ENCODE data around the gene CST5. TPM values are rescaled to one million over a fixed set of nuclear protein-coding genes. Genes with fewer than 3 reads are reported as not detected.

The CST5 gene
- total and polyA plus RNA-seq, 7 donors, result not detected

- Histone ChIP-seq H3K36me3 (ENCODE audit: insufficient read depth in 1 of 2, low read depth in 1 of 2) (no peaks in the 10 kb centered on the region), H3K4me1 (no peaks in the 10 kb centered on the region), H3K27ac (no peak overlapping the region), H3K4me3 (no peak overlapping the region), H3K9me3 (peaks cover 4% of the 10 kb centered on the region), H3K27me3 (ENCODE audit: insufficient read depth in 3 of 3, low read length in 2 of 3) (no peaks in the 10 kb centered on the region)
- DNase-seq (no peak), ATAC-seq (no peak)
- WGBS, 3 donors, result 42 to 56% (median 53%) methylated on average over 7 to 9 of the region's 9 CpGs
- TF ChIP-seq CTCF (IDR thresholded peaks at IDR 0.05), result no peak
- intact Hi-C loops (cut with DNase I), result no loop called here
Observed at GRCh38 chr20:23857962-23858595, 21.5 kb downstream of the CST5 start.

DNA sequence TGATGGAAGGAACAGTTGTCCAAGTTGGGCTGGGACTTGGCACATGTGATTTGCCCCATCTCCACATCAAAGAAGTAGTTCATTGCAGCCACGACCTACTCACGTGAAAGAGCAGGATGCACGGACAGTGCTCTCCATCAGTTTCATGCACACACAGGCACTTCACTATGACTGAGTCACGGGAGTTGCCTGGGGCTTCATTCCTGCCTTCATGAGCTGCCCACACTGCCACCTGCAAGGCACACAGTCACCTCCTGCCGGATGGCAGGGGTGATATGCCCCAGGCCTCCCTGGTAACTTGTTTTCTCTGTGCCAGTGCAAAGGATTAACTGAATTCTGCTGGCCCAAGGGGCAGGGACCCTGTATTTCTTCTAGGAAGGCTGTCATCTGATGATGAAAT is 22.8 kb downstream of the CST5 start:
- WGBS, 3 donors, result 74 to 78% (median 75%) methylated on average over 5 of the region's 5 CpGs
- no peak for TF ChIP-seq CTCF (IDR thresholded peaks at IDR 0.05)

GRCh38 chr20:23856226-23856625 is 23.3 kb downstream of the CST5 start:
- Histone ChIP-seq H3K27ac (no peak overlapping the region), H3K36me3 (ENCODE audit: insufficient read depth in 1 of 2, low read depth in 1 of 2) (no peaks in the 10 kb centered on the region), H3K27me3 (ENCODE audit: insufficient read depth in 3 of 3, low read length in 2 of 3) (no peaks in the 10 kb centered on the region), H3K9me3 (no peaks in the 10 kb centered on the region), H3K4me3 (no peak overlapping the region), H3K4me1 (no peaks in the 10 kb centered on the region)
- intact Hi-C loops (cut with DNase I), result no loop called here
- 84 to 88% (median 86%) methylated on average over 5 of the region's 5 CpGs for WGBS, 3 donors
- DNase-seq, result no peak
- ATAC-seq, result no peak
- TF ChIP-seq CTCF (IDR thresholded peaks at IDR 0.05), result no peak

More for the DNA sequence above, 22.8 kb downstream of the CST5 start:
- Histone ChIP-seq H3K27me3 (ENCODE audit: insufficient read depth in 3 of 3, low read length in 2 of 3) (no peaks in the 10 kb centered on the region), H3K36me3 (ENCODE audit: insufficient read depth in 1 of 2, low read depth in 1 of 2) (no peaks in the 10 kb centered on the region), H3K4me1 (no peaks in the 10 kb centered on the region), H3K4me3 (no peak overlapping the region), H3K27ac (no peak overlapping the region), H3K9me3 (no peaks in the 10 kb centered on the region)
- no peak for DNase-seq
- ATAC-seq, result no peak
- intact Hi-C loops (cut with DNase I), result no loop called here

DNA sequence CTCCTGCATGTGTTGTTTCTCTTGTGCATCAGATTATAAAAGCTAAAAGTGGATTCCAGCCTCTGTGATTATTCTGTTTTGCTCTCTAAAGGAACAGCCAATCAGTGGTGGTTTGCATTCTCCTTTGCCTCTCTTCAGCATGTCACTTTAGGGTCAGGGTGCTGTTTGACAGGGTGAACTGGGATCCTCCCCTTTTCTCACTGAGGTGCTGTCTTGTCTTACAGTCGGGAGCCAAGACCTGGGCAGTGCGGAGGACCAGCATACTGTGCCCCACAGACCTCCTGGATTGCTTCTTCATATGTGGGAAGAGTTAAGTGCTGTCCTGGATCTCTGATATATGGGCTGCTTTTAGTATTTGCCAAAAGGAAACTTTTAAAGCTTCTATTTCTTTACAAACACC is 37.9 kb downstream of the CST5 start:
- intact Hi-C loops (cut with DNase I), result no loop called here
- ATAC-seq (no peak), DNase-seq (no peak)
- Histone ChIP-seq H3K9me3 (no peaks in the 10 kb centered on the region), H3K27me3 (ENCODE audit: insufficient read depth in 3 of 3, low read length in 2 of 3) (no peaks in the 10 kb centered on the region), H3K27ac (no peak overlapping the region), H3K4me1 (no peaks in the 10 kb centered on the region), H3K4me3 (no peak overlapping the region), H3K36me3 (ENCODE audit: insufficient read depth in 1 of 2, low read depth in 1 of 2) (no peaks in the 10 kb centered on the region)
- no peak for TF ChIP-seq CTCF (IDR thresholded peaks at IDR 0.05)
- WGBS, 3 donors, result 45 to 60% (median 47%) methylated on average over 2 of the region's 2 CpGs

DNA sequence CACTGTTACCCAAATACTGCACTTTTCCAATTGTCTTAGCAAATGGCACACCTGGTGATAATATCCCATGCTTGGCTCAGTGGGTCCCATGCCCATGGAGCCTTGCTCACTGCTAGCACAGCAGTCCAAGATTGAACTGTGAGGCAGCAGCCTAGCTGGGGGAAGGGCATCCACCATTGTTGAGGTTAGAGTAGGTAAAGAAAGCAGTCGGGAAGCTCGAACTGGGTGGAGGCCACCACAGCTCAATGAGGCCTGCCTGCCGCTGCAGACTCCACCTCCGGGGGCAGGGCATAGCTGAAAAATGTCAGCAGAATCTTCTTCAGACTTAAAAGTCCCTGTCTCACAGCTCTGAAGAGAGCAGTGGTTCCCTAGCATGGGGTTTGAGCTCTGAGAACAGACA is 43.8 kb downstream of the CST5 start:
- no peaks in the 10 kb centered on the region for H3K27me3 ChIP-seq (ENCODE audit: insufficient read depth in 3 of 3, low read length in 2 of 3)
- no peak for TF ChIP-seq CTCF (IDR thresholded peaks at IDR 0.05)
- H3K9me3 ChIP-seq, result no peaks in the 10 kb centered on the region
- DNase-seq (no peak), ATAC-seq (no peak)
- no peaks in the 10 kb centered on the region for H3K36me3 ChIP-seq (ENCODE audit: insufficient read depth in 1 of 2, low read depth in 1 of 2)
- H3K27ac ChIP-seq, result no peak overlapping the region
- intact Hi-C loops (cut with DNase I), result loop anchor here in 1 of 2 donors (10.0 kb wide), 1 partner anchor 61 kb away; no protein-coding TSS in a partner anchor
- WGBS, 3 donors, result 80 to 94% (median 84%) methylated on average over 4 of the region's 4 CpGs
- H3K4me3 ChIP-seq, result no peak overlapping the region
- H3K4me1 ChIP-seq, result no peaks in the 10 kb centered on the region

Data from psoas muscle (tissue), 8 donors.